GM12873 (cell line): Measurements from ENCODE around the gene IDH3B.

ENCODE experiments used
- TF ChIP-seq, protein P1 (sequence below): IDR thresholded peaks from 2 replicates; pipeline ENCODE4 v1.5.1; 2012; ENCODE audit warnings: low read depth, mild to moderate bottlenecking, moderate library complexity, low read length, control low read depth; ENCODE audit not compliant: insufficient read depth; ENCODE audit errors: missing control alignments

The IDH3B gene

DNA sequence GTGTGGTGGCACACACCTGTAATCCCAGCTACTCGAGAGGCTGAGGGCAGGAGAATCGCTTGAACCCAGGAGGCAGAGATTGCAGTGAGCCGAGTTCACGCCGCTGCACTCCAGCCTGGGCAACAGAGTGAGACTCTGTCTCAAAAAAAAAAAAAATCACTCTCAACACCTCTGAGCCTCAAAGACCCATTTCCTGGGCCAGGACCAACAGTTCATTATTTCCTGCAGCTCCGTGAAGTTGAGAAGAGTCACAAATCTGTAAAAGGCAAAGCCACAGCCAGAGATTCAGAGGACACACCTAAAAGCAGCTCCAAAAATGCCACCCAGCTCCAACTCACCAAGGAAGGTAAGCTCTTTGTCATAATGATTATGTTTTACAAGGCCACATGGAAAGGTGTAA, 26.8 kb downstream of the IDH3B start:
- TF ChIP-seq, protein P1, sequence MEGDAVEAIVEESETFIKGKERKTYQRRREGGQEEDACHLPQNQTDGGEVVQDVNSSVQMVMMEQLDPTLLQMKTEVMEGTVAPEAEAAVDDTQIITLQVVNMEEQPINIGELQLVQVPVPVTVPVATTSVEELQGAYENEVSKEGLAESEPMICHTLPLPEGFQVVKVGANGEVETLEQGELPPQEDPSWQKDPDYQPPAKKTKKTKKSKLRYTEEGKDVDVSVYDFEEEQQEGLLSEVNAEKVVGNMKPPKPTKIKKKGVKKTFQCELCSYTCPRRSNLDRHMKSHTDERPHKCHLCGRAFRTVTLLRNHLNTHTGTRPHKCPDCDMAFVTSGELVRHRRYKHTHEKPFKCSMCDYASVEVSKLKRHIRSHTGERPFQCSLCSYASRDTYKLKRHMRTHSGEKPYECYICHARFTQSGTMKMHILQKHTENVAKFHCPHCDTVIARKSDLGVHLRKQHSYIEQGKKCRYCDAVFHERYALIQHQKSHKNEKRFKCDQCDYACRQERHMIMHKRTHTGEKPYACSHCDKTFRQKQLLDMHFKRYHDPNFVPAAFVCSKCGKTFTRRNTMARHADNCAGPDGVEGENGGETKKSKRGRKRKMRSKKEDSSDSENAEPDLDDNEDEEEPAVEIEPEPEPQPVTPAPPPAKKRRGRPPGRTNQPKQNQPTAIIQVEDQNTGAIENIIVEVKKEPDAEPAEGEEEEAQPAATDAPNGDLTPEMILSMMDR = no peak

DNA sequence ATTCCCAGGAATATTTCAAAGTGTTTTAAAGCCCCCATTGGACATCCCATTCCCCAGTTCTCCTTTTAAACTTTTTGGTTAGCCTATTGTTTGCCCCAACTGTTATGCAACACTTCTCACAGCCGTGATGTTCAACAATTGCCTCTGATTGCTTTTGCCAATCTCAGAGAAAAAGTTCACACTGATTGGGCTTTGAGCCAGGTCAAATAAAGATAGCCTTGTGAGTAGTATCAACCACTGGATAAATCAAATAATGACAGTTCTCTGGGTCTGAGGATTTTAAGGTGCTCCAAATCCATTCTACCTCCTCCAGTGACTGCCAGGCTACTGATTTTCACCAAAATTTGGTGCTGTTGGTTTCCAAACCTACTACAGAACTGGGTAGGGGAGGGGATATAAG, 30.6 kb downstream of the IDH3B start:
- TF ChIP-seq, protein P1 = no peak

DNA sequence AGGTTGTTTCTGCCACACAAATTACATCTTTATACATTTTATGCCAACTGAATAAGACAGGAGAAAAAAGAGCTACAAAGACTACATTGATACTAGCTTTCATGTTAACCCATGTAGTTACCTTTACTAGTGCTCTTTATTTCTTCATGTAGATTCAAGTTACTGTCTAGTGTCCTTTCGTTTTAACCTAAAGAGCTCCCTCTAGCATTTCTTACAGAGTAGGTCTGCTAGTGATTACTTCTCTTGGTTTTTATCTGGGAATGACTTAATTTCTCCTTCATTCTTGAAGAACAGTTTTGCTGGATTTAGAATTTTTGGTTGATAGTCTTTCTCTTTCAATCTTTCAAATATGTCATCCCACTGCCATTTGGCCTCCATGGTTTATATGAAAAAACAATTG, 32.8 kb downstream of the IDH3B start:
- TF ChIP-seq, protein P1 = no peak

DNA sequence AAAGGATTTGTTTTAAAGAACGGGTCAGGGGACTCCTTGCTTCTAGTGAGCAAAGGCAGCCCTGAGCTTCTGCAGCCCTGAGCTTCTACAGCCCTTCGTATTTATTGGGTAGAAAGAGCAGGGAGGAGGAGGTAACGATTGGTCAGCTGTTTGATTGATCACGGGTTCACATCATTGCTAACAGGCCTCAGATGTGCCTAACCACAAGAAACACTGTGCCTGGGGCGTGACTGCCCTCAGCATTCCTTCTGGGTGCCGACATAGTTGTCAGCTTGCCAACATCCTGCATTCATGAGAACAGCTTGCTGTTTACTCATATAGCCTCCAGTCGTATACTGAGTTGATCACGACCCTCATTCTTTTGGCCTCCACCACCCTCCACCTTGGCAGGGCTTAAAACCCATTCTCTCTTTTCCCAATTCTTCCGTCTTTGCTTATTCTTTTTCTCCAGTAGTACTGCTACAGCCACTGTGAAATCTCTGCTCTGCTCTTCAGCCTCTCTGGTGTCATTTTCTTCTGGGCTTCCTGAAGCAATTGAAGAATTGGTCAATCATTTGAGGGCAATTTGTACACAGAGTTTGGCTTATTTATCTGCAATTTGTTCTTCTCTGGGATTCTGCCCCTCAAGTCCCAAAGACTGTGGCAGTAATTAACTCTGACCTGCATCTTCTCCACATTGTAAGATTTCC, 37.0 kb downstream of the IDH3B start:
- TF ChIP-seq, protein P1 = no peak

DNA sequence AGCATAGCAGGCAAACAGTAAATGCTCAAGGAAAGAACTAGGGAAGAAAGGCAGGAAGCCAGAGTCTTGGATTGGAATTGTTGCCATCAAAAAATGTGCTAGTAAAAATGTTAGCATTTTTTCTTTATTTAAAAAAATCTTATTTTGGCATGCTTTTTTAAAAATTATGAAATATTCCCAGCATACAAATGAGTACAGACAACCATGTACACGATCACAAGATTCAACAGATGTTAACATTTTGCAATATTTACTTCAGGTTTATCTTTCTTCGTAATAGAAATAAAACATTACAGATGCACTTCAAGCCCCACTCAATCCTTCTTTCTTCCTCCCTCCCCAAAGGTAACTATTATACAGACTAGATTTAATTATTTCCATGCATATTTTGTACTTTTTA, 39.0 kb downstream of the IDH3B start:
- TF ChIP-seq, protein P1 = no peak

DNA sequence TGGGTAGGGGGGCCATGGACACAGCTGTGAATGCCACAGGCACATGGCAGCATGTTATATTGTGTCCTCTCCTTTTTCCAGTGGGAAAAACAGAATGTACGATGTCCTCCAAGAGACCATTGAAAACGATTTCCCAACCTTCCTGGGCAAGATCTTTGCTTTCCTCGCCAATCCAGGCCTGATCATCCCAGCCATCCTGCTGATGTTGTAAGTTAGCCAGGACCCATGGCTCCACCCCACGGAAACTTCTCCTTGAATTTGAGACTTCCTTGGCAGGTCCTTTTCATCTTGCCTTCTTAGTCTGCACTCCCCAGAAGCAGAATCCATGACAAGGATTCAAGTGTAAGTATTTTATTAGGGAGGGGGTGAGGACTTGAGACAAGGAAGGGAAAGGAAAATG, 39.8 kb downstream of the IDH3B start:
- TF ChIP-seq, protein P1 = no peak

DNA sequence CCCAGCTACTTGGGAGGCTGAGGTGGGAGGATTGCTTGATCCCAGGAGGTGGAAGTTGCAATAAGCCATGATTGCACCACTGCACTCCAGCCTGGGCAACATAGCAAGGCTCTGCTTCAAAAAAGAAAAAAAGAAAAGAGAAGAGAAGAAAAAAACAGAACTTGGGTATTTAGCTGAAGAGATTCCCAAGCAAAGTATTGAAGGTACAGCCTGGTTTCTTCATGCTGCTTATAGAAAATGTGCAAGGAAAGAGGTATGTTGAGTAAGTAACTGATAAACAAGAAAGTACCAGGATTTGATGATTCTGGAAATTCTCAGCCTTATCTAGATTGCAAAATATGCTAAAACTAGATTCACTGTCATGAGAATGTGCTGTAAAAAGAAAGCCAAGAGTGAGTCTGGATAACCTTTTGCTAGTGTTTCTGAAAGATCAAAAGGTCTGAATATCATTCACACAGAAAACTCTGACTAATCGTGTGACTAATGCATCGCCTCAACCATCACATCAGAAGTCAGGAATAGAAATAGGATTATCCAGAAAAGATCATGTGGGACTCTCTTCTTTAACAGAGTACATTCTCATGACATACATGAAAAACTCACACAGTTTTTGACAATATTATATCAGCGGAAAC, 43.9 kb downstream of the IDH3B start:
- TF ChIP-seq, protein P1 = no peak
